Measurements from ENCODE around the gene NNMT.

NNMT gene

GRCh38 chr11:114316980-114317786 is 21.0 kb downstream of the NNMT start:
- no peaks in the 10 kb centered on the region for H3K9me3 ChIP-seq (ENCODE audit: severe bottlenecking)
- DNase-seq = no peak
- no peaks in the 10 kb centered on the region for H3K36me3 ChIP-seq
- no peaks in the 10 kb centered on the region for H3K27me3 ChIP-seq (ENCODE audit: insufficient read depth, low read depth, severe bottlenecking)
- no peak overlapping the region for H3K27ac ChIP-seq
- H3K4me3 ChIP-seq (ENCODE audit: low read depth, low read length) = no peak overlapping the region
- TF ChIP-seq CTCF (IDR thresholded peaks at IDR 0.05; ENCODE audit: low read depth, low read length) = no peak

- Histone ChIP-seq H3K9me3 (ENCODE audit: severe bottlenecking) (no peaks in the 10 kb centered on the region), H3K4me3 (ENCODE audit: low read depth, low read length) (no peak overlapping the region), H3K36me3 (no peaks in the 10 kb centered on the region), H3K27me3 (ENCODE audit: insufficient read depth, low read depth, severe bottlenecking) (no peaks in the 10 kb centered on the region), H3K27ac (no peak overlapping the region)
- peak; percentile 24 for DNase-seq
- TF ChIP-seq CTCF (IDR thresholded peaks at IDR 0.05; ENCODE audit: low read depth, low read length) = peak; percentile 39; the same call in 1 of the 2 replicates
Measured at GRCh38 chr11:114317787-114318137, 21.6 kb downstream of the NNMT start.

GRCh38 chr11:114318361-114318760 is 22.2 kb downstream of the NNMT start:
- Histone ChIP-seq H3K4me3 (ENCODE audit: low read depth, low read length) (no peak overlapping the region), H3K27ac (no peak overlapping the region)

GRCh38 chr11:114319716-114320328 is 23.6 kb downstream of the NNMT start:
- Histone ChIP-seq H3K4me3 (ENCODE audit: low read depth, low read length) (no peak overlapping the region), H3K27ac (no peak overlapping the region), H3K9me3 (ENCODE audit: severe bottlenecking) (no peaks in the 10 kb centered on the region), H3K27me3 (ENCODE audit: insufficient read depth, low read depth, severe bottlenecking) (no peaks in the 10 kb centered on the region), H3K36me3 (no peaks in the 10 kb centered on the region)
- DNase-seq = no peak
- TF ChIP-seq CTCF (IDR thresholded peaks at IDR 0.05; ENCODE audit: low read depth, low read length) = no peak

More at GRCh38 chr11:114318361-114318760, 22.2 kb downstream of the NNMT start:
- Histone ChIP-seq H3K9me3 (ENCODE audit: severe bottlenecking) (no peaks in the 10 kb centered on the region), H3K27me3 (ENCODE audit: insufficient read depth, low read depth, severe bottlenecking) (no peaks in the 10 kb centered on the region), H3K36me3 (no peaks in the 10 kb centered on the region)
- TF ChIP-seq CTCF (IDR thresholded peaks at IDR 0.05; ENCODE audit: low read depth, low read length) = no peak
- no peak for DNase-seq

DNA sequence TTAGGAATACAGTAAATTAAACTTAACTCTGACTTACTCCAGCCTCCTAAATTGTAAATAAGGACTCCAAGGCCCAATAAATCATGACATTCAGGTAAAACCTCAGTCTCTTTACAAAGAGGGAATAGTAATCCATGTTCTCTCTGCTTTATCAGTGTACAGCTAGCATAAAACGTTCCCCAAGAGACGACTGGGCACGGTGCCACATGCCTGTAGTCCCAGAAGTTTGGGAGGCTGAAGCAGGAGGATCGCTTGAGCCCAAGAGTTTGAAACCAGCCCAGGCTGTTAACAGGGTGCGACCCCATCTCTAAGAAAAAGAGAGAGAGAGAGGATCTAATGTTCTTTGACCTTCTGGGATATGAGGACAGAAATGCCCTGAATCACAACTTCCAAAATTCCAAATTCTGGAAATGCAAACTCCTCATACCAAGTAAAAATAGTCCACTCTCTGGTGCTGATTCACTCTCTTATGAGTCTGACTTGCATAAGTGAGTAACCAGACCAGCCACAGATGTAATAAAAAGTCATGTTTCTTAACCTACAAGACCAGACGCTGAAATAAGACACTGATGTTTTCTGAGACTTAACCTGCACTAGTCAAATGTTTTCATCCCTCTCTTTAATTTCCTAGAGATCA is 25.5 kb downstream of the NNMT start:
- H3K36me3 ChIP-seq = no peaks in the 10 kb centered on the region
- H3K27ac ChIP-seq = no peak overlapping the region
- H3K27me3 ChIP-seq (ENCODE audit: insufficient read depth, low read depth, severe bottlenecking) = no peaks in the 10 kb centered on the region
- H3K9me3 ChIP-seq (ENCODE audit: severe bottlenecking) = no peaks in the 10 kb centered on the region
- no peak for TF ChIP-seq CTCF (IDR thresholded peaks at IDR 0.05; ENCODE audit: low read depth, low read length)
- no peak for DNase-seq
- no peak overlapping the region for H3K4me3 ChIP-seq (ENCODE audit: low read depth, low read length)

Data from WERI-Rb-1 (cell line).